Lower leg skin (tissue), 4 donors: Measurements from ENCODE around the gene SPAG8. TPM values are rescaled to one million over a fixed set of nuclear protein-coding genes. Genes with fewer than 3 reads are reported as not detected.

Experiments
- DNase-seq, 2 donors: peaks; one replicate each; pipeline ENCODE4 v3.0.0-alpha.2; 2019; ENCODE audit warnings: low spot score in 2 of 2
- H3K4me3 ChIP-seq: fragments of 200-600 bp; sonication (generic); 2 replicates; pipeline ENCODE4 v1.5.1; 2017; ENCODE audit warnings: mild to moderate bottlenecking, low read depth; ENCODE audit not compliant: poor library complexity, severe bottlenecking
- CTCF ChIP-seq, 3 donors: fragments of 450-650 bp; IDR thresholded peaks; one replicate each; pipeline ENCODE4 v1.5.1; 2016; ENCODE audit warnings: antibody characterized with exemption in 3 of 3, mild to moderate bottlenecking in 3 of 3, moderate library complexity in 2 of 3
- POLR2A ChIP-seq, 2 donors: fragments of 450-650 bp; IDR thresholded peaks; one replicate each; pipeline ENCODE4 v1.6.1; 2016 to 2017; ENCODE audit warnings: antibody characterized with exemption in 2 of 2, mild to moderate bottlenecking in 1 of 2, moderate library complexity in 1 of 2
- WGBS, 2 donors: methylation state at CpG; one replicate each; pipeline ENCODE4 v1.1.5; 2018; 5-methylcytosine and 5-hydroxymethylcytosine counted together
- intact Hi-C: fragments of 100-400 bp; cut with DNase I; formaldehyde crosslinking; loops from one replicate; pipeline ENCODE4 v1.15.0; 2023; ENCODE audit warnings: low total_unique reads
- total RNA-seq, 4 donors: library from RNA; depleted of rRNA; stranded (reverse); fragments of >200 nt; gene quantifications; one replicate each; pipeline ENCODE4 v1.1.0, GENCODE V29; 2016

SPAG8 gene
- total RNA-seq, 4 donors from 2014 or later: 0.29 to 0.42 TPM; not detected in 2

DNA sequence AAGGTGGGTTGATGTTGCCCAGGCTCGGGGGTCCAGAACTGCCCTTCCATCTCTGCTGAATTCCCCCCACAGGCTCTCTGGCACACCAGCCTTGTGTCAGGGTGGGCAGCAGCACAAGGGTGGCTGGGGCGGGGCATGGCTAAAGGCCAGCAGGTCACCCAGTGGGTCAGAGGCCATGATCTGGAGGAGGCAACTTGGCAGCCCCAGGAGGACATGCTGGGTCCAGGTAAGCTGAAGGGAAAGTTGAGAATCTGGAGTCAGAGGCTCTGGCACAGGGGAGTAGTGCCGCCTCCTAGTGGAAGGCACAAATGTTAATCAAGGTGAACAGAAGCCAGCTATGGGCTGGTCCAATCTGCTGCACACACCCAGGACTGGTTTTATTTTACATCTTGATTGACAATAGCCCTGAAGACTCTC lies 23.2 kb upstream of the SPAG8 start:
- intact Hi-C loops: no loop called here

DNA sequence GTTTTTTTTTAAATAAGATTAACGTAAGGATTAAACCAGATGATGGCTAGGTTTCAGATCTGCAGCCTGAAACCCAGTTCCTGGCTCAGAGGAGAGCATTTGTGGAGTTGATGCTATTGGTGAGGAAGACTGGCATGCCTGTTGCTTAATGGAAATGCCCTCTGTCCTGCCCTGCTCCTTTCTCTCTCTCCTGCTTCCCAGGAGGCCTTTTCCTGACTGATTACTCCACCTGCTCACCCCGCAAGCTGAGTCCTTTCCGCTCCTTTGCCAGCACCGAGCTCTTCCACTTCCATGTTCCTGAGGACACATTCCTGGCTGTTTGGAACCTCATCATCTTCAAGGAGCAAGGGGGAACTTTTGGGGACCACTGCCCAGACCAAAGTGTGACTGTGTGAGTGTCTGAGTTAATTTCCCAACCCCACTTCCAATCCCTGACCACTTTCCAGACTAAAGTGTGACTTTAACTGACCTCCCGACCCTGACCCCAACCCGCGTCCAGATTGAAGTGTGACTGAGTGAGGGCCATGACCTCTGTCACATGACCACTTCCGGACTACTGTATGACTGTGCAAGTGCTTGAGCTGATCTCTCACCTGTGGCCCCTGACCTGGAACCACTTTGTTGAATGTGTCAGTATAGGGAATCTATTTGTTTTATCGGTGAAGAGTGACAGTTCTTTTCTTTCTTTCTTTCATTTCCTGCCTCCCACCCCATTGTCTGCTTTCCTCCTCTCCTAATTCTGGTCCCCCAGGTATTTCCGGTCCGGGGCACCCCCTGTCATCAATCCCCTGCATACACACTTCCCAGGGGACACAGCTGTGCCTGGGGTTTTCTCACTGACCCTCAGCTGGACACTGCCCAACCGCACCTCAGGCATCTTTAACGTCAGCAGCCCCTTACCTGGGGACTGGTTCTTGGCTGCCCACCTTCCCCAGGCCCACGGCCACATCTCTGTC lies 22.5 kb upstream of the SPAG8 start:
- 82 to 86% methylated on average over 14 of the region's 14 CpGs for WGBS, 2 donors
- no peak for TF ChIP-seq POLR2A (IDR thresholded peaks at IDR 0.05)
- no peak for TF ChIP-seq CTCF (IDR thresholded peaks at IDR 0.05)
- DNase-seq: no peak
- intact Hi-C loops: no loop called here
- H3K4me3 ChIP-seq: no peak overlapping the region

More for the DNA sequence above, 23.2 kb upstream of the SPAG8 start:
- no peak for TF ChIP-seq CTCF (IDR thresholded peaks at IDR 0.05)
- no peak for TF ChIP-seq POLR2A (IDR thresholded peaks at IDR 0.05)
- WGBS, 2 donors: 83 to 92% methylated on average over 3 of the region's 3 CpGs
- H3K4me3 ChIP-seq: no peak overlapping the region
- DNase-seq: peak in 1 of 2 donors; percentile 82

DNA sequence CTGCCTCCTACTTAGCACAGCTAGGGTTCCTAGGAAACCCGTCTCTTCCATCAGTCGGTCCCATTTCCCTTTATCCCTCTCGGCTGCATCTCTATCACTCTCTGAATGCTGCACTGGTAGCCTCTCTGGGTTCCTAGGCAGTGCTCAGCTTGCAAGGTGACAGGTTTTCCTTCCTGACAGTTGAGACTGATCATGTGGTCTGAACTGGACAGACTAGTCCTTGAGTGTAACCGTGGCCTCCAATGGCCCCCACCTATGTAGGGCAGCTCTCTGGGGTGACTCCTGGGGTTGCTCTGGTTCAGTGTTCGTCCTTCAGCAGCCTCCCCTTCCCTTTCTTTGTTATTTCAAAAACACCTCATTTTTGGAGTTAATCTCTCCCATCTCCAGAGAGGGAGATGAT lies 20.8 kb upstream of the SPAG8 start:
- DNase-seq: no peak
- H3K4me3 ChIP-seq: no peak overlapping the region
- 70 to 83% methylated on average over 5 of the region's 5 CpGs for WGBS, 2 donors
- no peak for TF ChIP-seq POLR2A (IDR thresholded peaks at IDR 0.05)
- TF ChIP-seq CTCF (IDR thresholded peaks at IDR 0.05): no peak
- intact Hi-C loops: no loop called here

GRCh38 chr9:35831040-35831439 lies 19.0 kb upstream of the SPAG8 start:
- 79 to 80% methylated on average over 4 of the region's 4 CpGs for WGBS, 2 donors
- H3K4me3 ChIP-seq: no peak overlapping the region
- intact Hi-C loops: no loop called here
- no peak for DNase-seq
- TF ChIP-seq POLR2A (IDR thresholded peaks at IDR 0.05) (no peak), CTCF (IDR thresholded peaks at IDR 0.05) (no peak)

GRCh38 chr9:35829764-35830096 lies 17.7 kb upstream of the SPAG8 start:
- H3K4me3 ChIP-seq: no peak overlapping the region
- no peak for TF ChIP-seq CTCF (IDR thresholded peaks at IDR 0.05)
- TF ChIP-seq POLR2A (IDR thresholded peaks at IDR 0.05): no peak
- no peak for DNase-seq
- WGBS, 2 donors: 54 to 75% methylated on average over 2 of the region's 2 CpGs
- intact Hi-C loops: no loop called here
